ENCODE measurements around the gene GALNT9.

DNA sequence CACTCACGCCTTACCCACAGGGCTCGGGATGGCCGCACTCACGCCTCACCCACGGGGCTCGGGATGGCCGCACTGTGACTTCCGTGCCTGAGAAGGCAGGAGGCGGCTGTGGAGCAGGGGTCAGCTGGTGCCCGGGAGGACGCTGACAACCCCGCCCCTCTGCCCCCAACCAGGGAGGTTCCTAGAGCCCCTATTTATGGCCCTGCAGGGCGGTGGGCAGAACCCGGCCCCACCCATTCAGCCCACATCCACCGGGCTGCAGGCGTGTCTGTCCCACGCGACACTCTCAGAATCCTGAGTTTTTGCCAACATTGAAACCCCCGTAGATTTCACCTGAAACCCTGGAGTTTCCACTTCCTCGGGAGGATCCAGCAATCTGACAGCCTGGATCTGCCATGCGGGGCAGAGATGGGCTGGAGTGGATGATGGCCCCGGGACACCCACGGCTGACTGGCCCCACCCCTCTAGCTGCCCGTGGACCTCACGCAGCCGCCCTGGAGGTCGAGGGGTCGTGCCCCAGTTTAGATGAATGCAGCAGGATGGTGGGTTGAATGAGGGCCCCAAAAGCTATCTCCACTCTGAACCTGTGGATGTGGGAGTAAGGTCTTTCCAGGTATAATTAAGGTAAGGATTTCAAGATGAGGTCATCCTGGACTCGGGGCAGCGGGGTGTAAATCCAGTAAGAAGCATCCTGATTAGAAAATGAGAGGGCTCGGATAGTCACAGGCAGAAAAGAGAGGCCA lies 20.4 kb downstream of the GALNT9 start:
- TF ChIP-seq EZH2 (IDR thresholded peaks at IDR 0.05; ENCODE audit: insufficient read depth, poor library complexity, severe bottlenecking) (no peak), EZH2phosphoT487 (IDR thresholded peaks at IDR 0.05; ENCODE audit: insufficient read depth, low read depth) (no peak)
